HepG2 (cell line): Measurements from ENCODE around the gene S1PR2.
A peak's percentile ranks its signal among the peaks of the same experiment; 100 is the strongest.

Experiments used
- BRCA1 ChIP-seq: sonication (generic); formaldehyde crosslinking; IDR thresholded peaks from 2 replicates; pipeline ENCODE4 v1.4.0; 2020; ENCODE audit warnings: missing genetic modification reagents
- CTCF ChIP-seq: sonication (generic); formaldehyde crosslinking; IDR thresholded peaks from 2 replicates; pipeline ENCODE4 v1.5.0; 2020; ENCODE audit warnings: mild to moderate bottlenecking, missing genetic modification reagents, moderate library complexity
- HDAC6 ChIP-seq: fragments of 200-600 bp; sonication (generic); IDR thresholded peaks from 2 replicates; pipeline ENCODE4 v1.7.0; 2017; ENCODE audit warnings: mild to moderate bottlenecking, antibody characterized with exemption, low read length, low read depth
- NR2C2 ChIP-seq: sonication (generic); formaldehyde crosslinking; IDR thresholded peaks from 2 replicates; pipeline ENCODE4 v1.4.0; 2020; ENCODE audit warnings: missing genetic modification reagents, mild to moderate bottlenecking, moderate library complexity, borderline replicate concordance
- POLR2A ChIP-seq, 2 experiments: IDR thresholded peaks; 2 replicates each; pipeline ENCODE4 v1.6.1; 2011; ENCODE audit warnings: low read depth in 2 of 2, low read length in 2 of 2, mild to moderate bottlenecking in 1 of 2, moderate library complexity in 1 of 2; ENCODE audit not compliant: insufficient read depth in 1 of 2
- POLR2AphosphoS5 ChIP-seq: IDR thresholded peaks from 2 replicates; pipeline ENCODE4 v1.6.1; 2012; ENCODE audit warnings: low read depth, low read length
- SSRP1 ChIP-seq: IDR thresholded peaks from 2 replicates; pipeline ENCODE4 v1.6.1; 2016; ENCODE audit warnings: control low read depth
- TBP ChIP-seq: sonication (generic); formaldehyde crosslinking; IDR thresholded peaks from 2 replicates; pipeline ENCODE4 v1.5.0; 2020; ENCODE audit warnings: missing genetic modification reagents
- TF ChIP-seq, protein P1 (sequence below), 2 experiments: IDR thresholded peaks; 2 replicates each; pipeline ENCODE4 v1.6.1; 2011 to 2012; ENCODE audit warnings: low read length in 2 of 2, borderline replicate concordance in 1 of 2, low read depth in 1 of 2, mild to moderate bottlenecking in 1 of 2, moderate library complexity in 1 of 2
- TF ChIP-seq, protein P2 (sequence below): sonication (generic); formaldehyde crosslinking; IDR thresholded peaks from 2 replicates; pipeline ENCODE4 v1.4.0; 2020; ENCODE audit warnings: missing genetic modification reagents

- TF ChIP-seq BRCA1 (CRISPR knock-in tag): no peak
- peak; percentile 81 to 87 for TF ChIP-seq POLR2A (IDR thresholded peaks at IDR 0.05; ENCODE audit: insufficient read depth in 1 of 2, low read depth in 2 of 2, low read length in 2 of 2)
- TF ChIP-seq TBP (CRISPR knock-in tag): no peak
- no peak for TF ChIP-seq SSRP1 (CRISPR knock-in tag)
- TF ChIP-seq, protein P1, sequence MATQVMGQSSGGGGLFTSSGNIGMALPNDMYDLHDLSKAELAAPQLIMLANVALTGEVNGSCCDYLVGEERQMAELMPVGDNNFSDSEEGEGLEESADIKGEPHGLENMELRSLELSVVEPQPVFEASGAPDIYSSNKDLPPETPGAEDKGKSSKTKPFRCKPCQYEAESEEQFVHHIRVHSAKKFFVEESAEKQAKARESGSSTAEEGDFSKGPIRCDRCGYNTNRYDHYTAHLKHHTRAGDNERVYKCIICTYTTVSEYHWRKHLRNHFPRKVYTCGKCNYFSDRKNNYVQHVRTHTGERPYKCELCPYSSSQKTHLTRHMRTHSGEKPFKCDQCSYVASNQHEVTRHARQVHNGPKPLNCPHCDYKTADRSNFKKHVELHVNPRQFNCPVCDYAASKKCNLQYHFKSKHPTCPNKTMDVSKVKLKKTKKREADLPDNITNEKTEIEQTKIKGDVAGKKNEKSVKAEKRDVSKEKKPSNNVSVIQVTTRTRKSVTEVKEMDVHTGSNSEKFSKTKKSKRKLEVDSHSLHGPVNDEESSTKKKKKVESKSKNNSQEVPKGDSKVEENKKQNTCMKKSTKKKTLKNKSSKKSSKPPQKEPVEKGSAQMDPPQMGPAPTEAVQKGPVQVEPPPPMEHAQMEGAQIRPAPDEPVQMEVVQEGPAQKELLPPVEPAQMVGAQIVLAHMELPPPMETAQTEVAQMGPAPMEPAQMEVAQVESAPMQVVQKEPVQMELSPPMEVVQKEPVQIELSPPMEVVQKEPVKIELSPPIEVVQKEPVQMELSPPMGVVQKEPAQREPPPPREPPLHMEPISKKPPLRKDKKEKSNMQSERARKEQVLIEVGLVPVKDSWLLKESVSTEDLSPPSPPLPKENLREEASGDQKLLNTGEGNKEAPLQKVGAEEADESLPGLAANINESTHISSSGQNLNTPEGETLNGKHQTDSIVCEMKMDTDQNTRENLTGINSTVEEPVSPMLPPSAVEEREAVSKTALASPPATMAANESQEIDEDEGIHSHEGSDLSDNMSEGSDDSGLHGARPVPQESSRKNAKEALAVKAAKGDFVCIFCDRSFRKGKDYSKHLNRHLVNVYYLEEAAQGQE (IDR thresholded peaks at IDR 0.05; ENCODE audit: borderline replicate concordance in 1 of 2, low read depth in 1 of 2, low read length in 2 of 2): peak in 1 of 2 experiments; percentile 31; a peak in 1 of 4 replicates
- TF ChIP-seq CTCF: no peak
- peak; percentile 79 for TF ChIP-seq POLR2AphosphoS5
- TF ChIP-seq, protein P2, sequence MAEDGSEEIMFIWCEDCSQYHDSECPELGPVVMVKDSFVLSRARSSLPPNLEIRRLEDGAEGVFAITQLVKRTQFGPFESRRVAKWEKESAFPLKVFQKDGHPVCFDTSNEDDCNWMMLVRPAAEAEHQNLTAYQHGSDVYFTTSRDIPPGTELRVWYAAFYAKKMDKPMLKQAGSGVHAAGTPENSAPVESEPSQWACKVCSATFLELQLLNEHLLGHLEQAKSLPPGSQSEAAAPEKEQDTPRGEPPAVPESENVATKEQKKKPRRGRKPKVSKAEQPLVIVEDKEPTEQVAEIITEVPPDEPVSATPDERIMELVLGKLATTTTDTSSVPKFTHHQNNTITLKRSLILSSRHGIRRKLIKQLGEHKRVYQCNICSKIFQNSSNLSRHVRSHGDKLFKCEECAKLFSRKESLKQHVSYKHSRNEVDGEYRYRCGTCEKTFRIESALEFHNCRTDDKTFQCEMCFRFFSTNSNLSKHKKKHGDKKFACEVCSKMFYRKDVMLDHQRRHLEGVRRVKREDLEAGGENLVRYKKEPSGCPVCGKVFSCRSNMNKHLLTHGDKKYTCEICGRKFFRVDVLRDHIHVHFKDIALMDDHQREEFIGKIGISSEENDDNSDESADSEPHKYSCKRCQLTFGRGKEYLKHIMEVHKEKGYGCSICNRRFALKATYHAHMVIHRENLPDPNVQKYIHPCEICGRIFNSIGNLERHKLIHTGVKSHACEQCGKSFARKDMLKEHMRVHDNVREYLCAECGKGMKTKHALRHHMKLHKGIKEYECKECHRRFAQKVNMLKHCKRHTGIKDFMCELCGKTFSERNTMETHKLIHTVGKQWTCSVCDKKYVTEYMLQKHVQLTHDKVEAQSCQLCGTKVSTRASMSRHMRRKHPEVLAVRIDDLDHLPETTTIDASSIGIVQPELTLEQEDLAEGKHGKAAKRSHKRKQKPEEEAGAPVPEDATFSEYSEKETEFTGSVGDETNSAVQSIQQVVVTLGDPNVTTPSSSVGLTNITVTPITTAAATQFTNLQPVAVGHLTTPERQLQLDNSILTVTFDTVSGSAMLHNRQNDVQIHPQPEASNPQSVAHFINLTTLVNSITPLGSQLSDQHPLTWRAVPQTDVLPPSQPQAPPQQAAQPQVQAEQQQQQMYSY: 0 out of 2 replicates have a peak, but pooled peaks have one; percentile 34
- no peak for TF ChIP-seq HDAC6
- peak; percentile 99 for TF ChIP-seq NR2C2 (CRISPR knock-in tag)
Measured at GRCh38 chr19:10251792-10252694, 20.9 kb upstream of the S1PR2 start, which contains the start of gene MRPL4.
